HEK293 (cell line): ENCODE measurements around the gene DLK1.

ENCODE experiments used
- CTCF ChIA-PET: fragments of 350-600 bp; formaldehyde crosslinking; extraction: SDS; loops from one replicate; lab custom pipeline; 2021; ENCODE audit warnings: antibody characterized with exemption; lab: Yijun Ruan, JAX
- POLR2A ChIA-PET: fragments of 300-600 bp; formaldehyde crosslinking; extraction: SDS; loops from one replicate; lab custom pipeline; 2020; ENCODE audit warnings: antibody characterized with exemption, inconsistent platforms; lab: Yijun Ruan, JAX
- H3K27ac ChIP-seq: fragments of 200-500 bp; sonication (Bioruptor generic); 2 replicates; pipeline ENCODE4 v1.5.1; 2014; ENCODE audit warnings: low read depth, low read length, control low read depth, inconsistent platforms; ENCODE audit errors: extremely low read depth
- H3K36me3 ChIP-seq, 2 experiments: fragments of 200-500 bp in 1 of 2; sonication (Bioruptor generic) in 1 of 2; 1 replicate in 1 of 2; 2 replicates in 1 of 2; pipeline ENCODE4 v1.5.1; 2014 to 2017; ENCODE audit warnings: inconsistent platforms in 2 of 2, low read length in 2 of 2; ENCODE audit not compliant: control insufficient read depth in 2 of 2, insufficient read depth in 1 of 2
- H3K4me1 ChIP-seq: fragments of 200-500 bp; sonication (Bioruptor generic); 2 replicates; pipeline ENCODE4 v1.5.1; 2014; ENCODE audit warnings: mild to moderate bottlenecking, low read length, inconsistent platforms; ENCODE audit not compliant: control insufficient read depth, insufficient read depth
- H3K4me3 ChIP-seq: 2 replicates; pipeline ENCODE4 v1.5.1; 2011; ENCODE audit warnings: low read depth, mild to moderate bottlenecking, control low read depth, low read length, moderate library complexity
- H3K9me3 ChIP-seq: fragments of 200-500 bp; sonication (Bioruptor generic); 2 replicates; pipeline ENCODE4 v1.5.1; 2014; ENCODE audit warnings: low read depth, low read length, inconsistent platforms; ENCODE audit not compliant: control insufficient read depth, insufficient read depth
- CTCF ChIP-seq: fragments of 450-650 bp; formaldehyde crosslinking; IDR thresholded peaks from 2 replicates; pipeline ENCODE4 v1.5.1; 2016; ENCODE audit warnings: missing biosample characterization, missing genetic modification characterization
- ELK4 ChIP-seq: IDR thresholded peaks from 2 replicates; pipeline ENCODE4 v1.6.1; 2011; ENCODE audit warnings: mild to moderate bottlenecking, low read depth, low read length, borderline replicate concordance
- KLF7 ChIP-seq: fragments of 450-650 bp; formaldehyde crosslinking; IDR thresholded peaks from 2 replicates; pipeline ENCODE4 v1.5.1; 2016; ENCODE audit warnings: missing biosample characterization, missing genetic modification characterization, borderline replicate concordance
- MZF1 ChIP-seq: fragments of 450-650 bp; formaldehyde crosslinking; IDR thresholded peaks from 2 replicates; pipeline ENCODE4 v1.5.1; 2017; ENCODE audit warnings: missing biosample characterization, missing genetic modification characterization, borderline replicate concordance
- OVOL3 ChIP-seq: fragments of 450-650 bp; formaldehyde crosslinking; IDR thresholded peaks from 2 replicates; pipeline ENCODE4 v1.5.1; 2016; ENCODE audit warnings: missing biosample characterization, missing genetic modification characterization
- PBX3 ChIP-seq: sonication (generic); formaldehyde crosslinking; IDR thresholded peaks from 2 replicates; pipeline ENCODE4 v1.8.1; 2022; ENCODE audit warnings: mild to moderate bottlenecking, moderate library complexity, missing genetic modification reagents
- SCRT2 ChIP-seq: fragments of 450-650 bp; formaldehyde crosslinking; IDR thresholded peaks from 2 replicates; pipeline ENCODE4 v1.5.1; 2016; ENCODE audit warnings: missing biosample characterization, missing genetic modification characterization
- ZBTB6 ChIP-seq: fragments of 450-650 bp; formaldehyde crosslinking; IDR thresholded peaks from 2 replicates; pipeline ENCODE4 v1.5.1; 2017; ENCODE audit warnings: missing biosample characterization, missing genetic modification characterization
- ZBTB7A ChIP-seq: fragments of 450-650 bp; formaldehyde crosslinking; IDR thresholded peaks from 2 replicates; pipeline ENCODE4 v1.5.1; 2016; ENCODE audit warnings: low read depth, missing biosample characterization, missing genetic modification characterization
- ZFP3 ChIP-seq: fragments of 450-650 bp; formaldehyde crosslinking; IDR thresholded peaks from 2 replicates; pipeline ENCODE4 v1.5.1; 2016; ENCODE audit warnings: low read depth, missing biosample characterization, missing genetic modification characterization
- ZNF10 ChIP-seq: fragments of 450-650 bp; formaldehyde crosslinking; IDR thresholded peaks from 2 replicates; pipeline ENCODE4 v1.5.1; 2017; ENCODE audit warnings: missing biosample characterization, missing genetic modification characterization
- ZNF146 ChIP-seq: fragments of 450-650 bp; formaldehyde crosslinking; IDR thresholded peaks from 2 replicates; pipeline ENCODE4 v1.5.1; 2016; ENCODE audit warnings: missing biosample characterization, missing genetic modification characterization
- ZNF174 ChIP-seq: fragments of 450-650 bp; formaldehyde crosslinking; IDR thresholded peaks from 2 replicates; pipeline ENCODE4 v1.5.0; 2017; ENCODE audit warnings: missing biosample characterization, mild to moderate bottlenecking, missing genetic modification characterization
- ZNF19 ChIP-seq: fragments of 450-650 bp; formaldehyde crosslinking; IDR thresholded peaks from 2 replicates; pipeline ENCODE4; 2016; ENCODE audit warnings: missing biosample characterization, missing genetic modification characterization, low read depth
- ZNF292 ChIP-seq: fragments of 450-650 bp; formaldehyde crosslinking; IDR thresholded peaks from 2 replicates; pipeline ENCODE4 v1.5.1; 2016; ENCODE audit warnings: low read depth, missing biosample characterization, missing genetic modification characterization, borderline replicate concordance
- ZNF423 ChIP-seq: fragments of 450-650 bp; formaldehyde crosslinking; IDR thresholded peaks from 2 replicates; pipeline ENCODE4 v1.5.1; 2016; ENCODE audit warnings: missing biosample characterization, missing genetic modification characterization
- ZNF529 ChIP-seq: fragments of 450-650 bp; formaldehyde crosslinking; IDR thresholded peaks from 2 replicates; pipeline ENCODE4 v1.5.1; 2017; ENCODE audit warnings: missing genetic modification characterization, missing biosample characterization; ENCODE audit not compliant: insufficient replicate concordance
- ZNF623 ChIP-seq: fragments of 450-650 bp; formaldehyde crosslinking; IDR thresholded peaks from 2 replicates; pipeline ENCODE4 v1.5.1; 2016; ENCODE audit warnings: missing biosample characterization, missing genetic modification characterization
- ZNF639 ChIP-seq: fragments of 450-650 bp; formaldehyde crosslinking; IDR thresholded peaks from 2 replicates; pipeline ENCODE4 v1.5.1; 2016; ENCODE audit warnings: missing biosample characterization, missing genetic modification characterization
- ZNF660 ChIP-seq: fragments of 450-650 bp; IDR thresholded peaks from 2 replicates; pipeline ENCODE4 v1.5.1; 2018; ENCODE audit warnings: missing biosample characterization, mild to moderate bottlenecking, missing genetic modification characterization
- ZNF692 ChIP-seq: fragments of 450-650 bp; formaldehyde crosslinking; IDR thresholded peaks from 2 replicates; pipeline ENCODE4 v1.5.1; 2016; ENCODE audit warnings: missing biosample characterization, missing genetic modification characterization

Gene DLK1

GRCh38 chr14:100737526-100737925 lies 10.8 kb downstream of the DLK1 start (continued):
- no peak for TF ChIP-seq ZNF692 (tag by site-specific recombination)
- TF ChIP-seq, all 188 proteins: peak for 0

GRCh38 chr14:100738269-100738691 lies 11.6 kb downstream of the DLK1 start:
- TF ChIP-seq ZNF10 (tag by site-specific recombination) (no peak), OVOL3 (tag by site-specific recombination) (no peak), ZBTB7A (tag by site-specific recombination) (no peak), SCRT2 (tag by site-specific recombination) (no peak), ZNF423 (tag by site-specific recombination) (no peak), ZBTB6 (no peak), ZNF623 (tag by site-specific recombination) (no peak), MZF1 (tag by site-specific recombination) (no peak), ZNF19 (no peak), ELK4 (no peak), ZNF639 (tag by site-specific recombination) (no peak), ZFP3 (tag by site-specific recombination) (no peak), ZNF660 (tag by site-specific recombination) (no peak), CTCF (tag by site-specific recombination) (no peak), PBX3 (CRISPR knock-in tag) (no peak), ZNF174 (tag by site-specific recombination) (no peak), ZNF529 (tag by site-specific recombination) (no peak), ZNF146 (no peak), ZNF292 (tag by site-specific recombination) (no peak), KLF7 (tag by site-specific recombination) (no peak)
- TF ChIP-seq, all 188 proteins: peak for 0
- no peaks in the 10 kb centered on the region for H3K9me3 ChIP-seq
- ChIA-PET POLR2A (no interaction called here), CTCF (no interaction called here)
- no peak overlapping the region for H3K27ac ChIP-seq
- no peak overlapping the region for H3K4me3 ChIP-seq
- no peaks in the 10 kb centered on the region for H3K36me3 ChIP-seq
- H3K4me1 ChIP-seq: no peaks in the 10 kb centered on the region
